ENCODE data around the gene KCTD13.
"Not testable (repeated sequence)": the region's sequence is repeated elsewhere in the genome, so short reads cannot be mapped to it uniquely, and the experiment has no call there.

Gene KCTD13

GRCh38 chr16:29925781-29926710 lies at the start of gene KCTD13:
Gene KCTD13 (minus strand): TSS chr16:29926226. CDS start chr16:29926033, 193 bp downstream.
- peak; percentile 88 to 95 for DNase-seq

- DNase-seq, result no peak
Observed at GRCh38 chr16:29975134-29975538, 49.1 kb upstream of the KCTD13 start.

DNA sequence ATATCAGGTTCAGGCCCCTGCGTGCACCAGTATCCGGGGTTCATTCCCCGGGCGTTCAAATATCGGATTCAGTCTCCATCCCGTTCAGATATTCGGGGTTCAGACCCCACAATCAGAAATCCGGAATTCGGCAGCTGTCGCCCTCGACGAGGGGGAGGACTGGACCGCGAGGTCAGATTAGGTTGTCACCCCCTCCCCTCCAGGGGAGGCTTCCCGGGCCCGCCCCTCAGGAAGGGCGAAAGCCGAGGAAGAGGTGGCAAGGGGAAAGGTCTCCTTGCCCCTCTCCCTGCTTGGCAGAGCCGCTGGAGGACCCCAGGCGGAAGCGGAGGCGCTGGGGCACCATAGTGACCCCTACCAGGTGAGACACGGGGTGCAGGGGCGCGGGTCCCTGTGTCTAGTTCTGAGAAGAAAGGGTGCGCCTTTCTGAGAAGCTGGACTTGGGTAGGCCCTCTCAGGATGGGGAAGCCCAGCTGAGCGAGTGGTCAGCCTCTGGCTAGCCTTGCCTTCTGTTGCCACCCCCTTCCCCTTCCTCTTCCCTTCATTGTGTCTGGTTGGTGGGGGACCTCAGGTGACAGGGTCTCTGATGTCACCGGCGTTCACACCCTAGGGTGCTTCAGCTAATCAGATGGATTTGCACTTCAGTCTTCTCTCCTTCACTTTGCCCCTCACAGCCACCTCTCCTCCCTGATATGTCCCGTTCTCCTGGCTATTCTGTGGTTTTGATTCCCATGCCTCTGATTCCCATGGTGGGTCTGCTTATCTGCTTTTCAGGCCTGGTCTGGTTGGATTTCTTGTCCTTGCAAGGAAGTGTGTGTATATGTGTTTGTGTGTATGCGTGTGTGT lies 48.5 kb upstream of the KCTD13 start:
- no peak for DNase-seq

GRCh38 chr16:29973384-29974246 lies 47.6 kb upstream of the KCTD13 start, which contains the start of gene TAOK2:
Gene TAOK2 (plus strand): TSS chr16:29973868. CDS start chr16:29977773, 3,905 bp downstream.
- DNase-seq, result peak; percentile 92 to 94

DNA sequence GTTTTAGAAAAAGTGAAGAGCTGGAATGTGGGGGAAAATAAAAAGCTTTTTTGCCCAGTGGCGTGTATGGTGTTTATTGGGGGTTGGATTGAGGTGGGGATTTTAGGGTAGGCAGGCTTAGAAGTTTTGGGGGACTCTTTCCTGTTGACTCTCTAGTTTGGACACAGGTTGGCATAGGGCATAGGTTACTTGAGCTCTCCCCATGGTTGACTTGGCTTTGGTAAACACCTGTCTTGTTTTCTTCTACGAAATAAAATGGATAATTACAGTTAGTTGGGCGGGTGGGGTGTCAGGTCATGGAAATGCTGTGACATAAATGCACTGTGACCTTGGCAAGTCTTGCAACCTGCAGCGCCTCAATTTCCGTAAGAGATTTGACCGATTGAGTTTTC lies 47.0 kb upstream of the KCTD13 start:
- DNase-seq, result no peak

- DNase-seq, result no peak
Observed at GRCh38 chr16:29972500-29972899, 46.5 kb upstream of the KCTD13 start.

- no peak for DNase-seq
Observed at GRCh38 chr16:29971304-29971703, 45.3 kb upstream of the KCTD13 start.

DNA sequence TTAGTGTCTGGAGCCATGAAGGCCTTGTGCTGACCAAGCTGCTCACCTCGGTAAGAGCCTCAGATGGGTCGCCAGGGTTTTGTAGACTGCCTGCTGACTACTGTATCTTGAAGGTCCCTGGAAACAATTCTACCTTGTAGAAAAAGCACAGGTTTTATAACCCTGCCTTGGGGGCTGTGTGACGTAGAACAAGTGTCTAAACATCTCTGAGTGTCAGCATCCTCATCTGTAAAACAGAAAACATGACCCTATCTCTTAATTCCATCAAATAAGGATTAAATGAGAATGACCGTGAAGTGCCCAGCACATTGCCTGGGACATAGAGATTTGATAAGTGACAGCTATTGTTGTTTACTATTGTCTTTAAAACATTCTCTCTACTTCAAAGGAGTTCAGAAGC lies 42.2 kb upstream of the KCTD13 start:
- no peak for DNase-seq

- no peak for DNase-seq
Observed at GRCh38 chr16:29963021-29963743, 37.2 kb upstream of the KCTD13 start.

GRCh38 chr16:29962344-29962994 lies 36.4 kb upstream of the KCTD13 start:
- no peak for DNase-seq

DNA sequence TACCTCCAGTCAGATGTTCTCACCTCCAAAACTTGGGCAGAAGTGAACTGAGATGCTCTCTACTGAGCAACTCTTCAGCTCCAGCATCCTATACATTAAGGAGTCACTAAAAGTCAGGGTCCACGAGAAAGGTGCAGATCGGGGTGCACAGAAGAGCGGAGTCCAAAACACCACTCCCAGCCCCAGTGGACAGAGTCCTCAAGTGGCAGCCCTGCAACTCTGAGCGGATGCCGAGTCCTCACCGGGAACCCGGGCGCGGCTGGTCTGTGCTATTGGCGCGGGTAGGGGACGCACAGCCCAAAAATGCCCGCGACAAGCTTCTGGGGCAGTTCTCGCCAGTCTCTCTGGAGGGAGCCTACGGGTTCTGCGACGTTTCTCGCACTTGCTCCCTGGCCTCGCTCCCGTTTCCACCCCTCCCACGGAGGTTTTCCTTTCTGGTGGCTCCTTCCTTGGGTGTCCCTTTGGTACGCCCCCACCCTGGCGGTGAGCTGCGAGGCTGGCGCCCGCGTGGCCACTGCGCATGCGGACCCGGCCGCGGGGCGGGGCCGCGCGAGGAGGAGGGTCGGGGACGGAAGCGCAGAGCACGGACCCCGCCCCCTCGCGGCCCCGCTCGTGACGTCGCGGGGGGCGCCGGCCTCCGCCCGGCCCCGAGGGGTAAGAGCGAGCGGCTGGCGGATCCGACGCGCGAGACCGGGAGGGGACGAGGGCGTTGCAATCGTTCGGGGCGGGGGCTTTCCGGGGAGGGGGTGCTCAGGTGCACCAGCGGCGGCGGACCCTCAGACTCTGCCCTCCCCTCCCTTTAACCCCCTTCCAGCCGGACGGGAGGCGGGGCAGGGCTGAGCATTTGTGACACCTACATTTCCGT lies 35.7 kb upstream of the KCTD13 start, which contains the start of gene TMEM219:
TSS of gene TMEM219 (plus strand) at position 601 of the 865 bp plus-strand sequence. CDS start 1,065 bp downstream, outside the sequence.
- peak; percentile 92 to 96 for DNase-seq

GRCh38 chr16:29961127-29961478 lies 35.1 kb upstream of the KCTD13 start:
- DNase-seq, result no peak

- not testable (repeated sequence) for DNase-seq
Observed at GRCh38 chr16:29959821-29960220, 33.8 kb upstream of the KCTD13 start.

DNA sequence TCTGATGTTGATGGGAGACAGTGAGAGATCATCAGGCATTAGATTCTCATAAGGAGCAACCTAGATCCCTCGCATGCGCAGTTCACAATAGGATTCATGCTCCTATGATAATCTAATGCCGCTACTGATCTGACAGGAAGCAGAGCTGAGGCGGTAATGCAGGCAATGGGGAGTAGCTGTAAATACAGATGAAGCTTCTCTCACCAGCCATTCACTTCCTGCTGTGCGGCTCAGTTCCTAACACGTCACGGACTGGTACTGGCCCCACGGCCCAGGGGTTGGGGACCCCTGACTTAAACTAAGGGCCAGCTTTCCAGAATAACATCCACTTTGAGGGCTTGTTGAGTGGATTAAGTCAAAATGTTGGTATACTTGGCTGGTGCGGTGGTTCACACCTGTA lies 33.3 kb upstream of the KCTD13 start:
- no peak for DNase-seq

DNA sequence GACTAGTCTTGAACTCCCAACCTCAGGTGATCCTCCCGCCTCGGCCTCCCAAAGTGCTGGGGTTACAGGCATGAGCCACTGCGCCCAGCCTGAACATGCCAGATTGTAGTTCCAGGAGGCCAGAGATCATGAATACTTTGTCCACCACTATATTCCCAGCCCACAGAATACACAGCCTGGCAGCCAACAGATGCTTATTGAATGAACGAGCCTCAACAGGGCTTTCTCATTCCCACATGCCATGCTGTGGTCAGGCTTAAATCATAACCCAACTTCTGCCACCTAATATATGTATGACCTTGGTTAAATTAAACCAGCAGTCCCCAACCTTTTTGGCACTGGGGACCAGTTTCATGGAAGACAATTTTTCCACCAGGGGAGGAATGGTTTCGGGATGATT lies 32.7 kb upstream of the KCTD13 start:
- no peak for DNase-seq

- no peak for DNase-seq
Observed at GRCh38 chr16:29951625-29952365, 25.8 kb upstream of the KCTD13 start.

DNA sequence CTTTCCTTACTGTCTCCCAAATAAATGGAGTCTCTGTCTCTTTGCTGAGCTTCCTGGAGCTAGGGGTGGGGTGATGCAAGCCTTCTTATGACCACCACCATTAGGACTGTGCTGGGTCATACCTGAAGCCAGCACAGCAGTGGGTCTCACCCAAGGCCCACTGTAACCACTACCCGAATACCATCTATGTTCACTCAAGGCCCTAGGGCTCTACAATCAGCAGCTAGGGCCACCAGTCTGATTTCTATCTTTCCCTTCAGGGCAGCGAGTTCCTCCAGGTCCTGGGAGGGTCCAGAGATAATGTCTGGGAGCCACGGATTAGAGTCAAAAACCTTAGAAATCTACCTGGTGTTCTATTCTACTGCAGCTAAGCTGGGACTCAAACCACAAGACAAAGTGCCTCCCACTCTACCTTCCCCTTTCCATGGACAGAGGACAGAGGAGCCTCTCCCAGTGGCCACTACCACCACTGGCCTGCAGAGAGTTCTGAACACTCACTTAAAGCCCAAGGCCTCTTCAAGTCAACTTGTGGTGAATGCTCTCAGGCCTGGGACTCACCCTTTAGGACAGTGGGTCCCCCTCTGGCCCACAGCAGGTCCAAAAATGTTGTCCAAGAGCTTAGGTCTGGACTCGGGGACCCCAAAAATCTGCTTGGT lies 24.9 kb upstream of the KCTD13 start:
- DNase-seq, result no peak

- no peak for DNase-seq
Observed at GRCh38 chr16:29947897-29948296, 21.9 kb upstream of the KCTD13 start.
